HG03280 (cell line): ENCODE data around the gene PLXNC1.

Experiments used
- ATAC-seq: cut with Tn5 transposase; IDR thresholded peaks from one replicate; pipeline ENCODE4 v1.9.1; 2021; ENCODE audit warnings: mild to moderate bottlenecking, moderate library complexity; ENCODE audit not compliant: unreplicated experiment

PLXNC1 gene

GRCh38 chr12:94329366-94329765 is 181.0 kb downstream of the PLXNC1 start:
- ATAC-seq = no peak

DNA sequence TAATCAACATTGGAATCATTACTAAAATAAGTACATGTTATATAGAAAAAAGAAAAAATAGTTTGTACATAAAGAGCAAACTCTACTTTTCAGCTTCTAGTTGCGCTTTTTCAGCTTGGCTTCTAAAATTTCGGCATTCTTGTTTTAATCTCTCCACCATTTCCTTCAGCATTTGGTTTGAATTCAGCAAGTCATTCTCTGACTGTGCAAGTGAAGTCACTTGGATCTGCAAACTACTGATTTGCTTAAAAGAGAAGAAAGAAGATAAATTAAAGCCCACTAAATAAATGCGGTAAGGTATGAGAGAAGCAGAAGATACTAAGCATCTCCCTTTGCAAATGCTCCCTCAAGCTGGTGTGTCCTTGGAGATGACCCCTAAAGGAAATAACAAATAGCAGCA is 185.0 kb downstream of the PLXNC1 start:
- ATAC-seq = no peak

DNA sequence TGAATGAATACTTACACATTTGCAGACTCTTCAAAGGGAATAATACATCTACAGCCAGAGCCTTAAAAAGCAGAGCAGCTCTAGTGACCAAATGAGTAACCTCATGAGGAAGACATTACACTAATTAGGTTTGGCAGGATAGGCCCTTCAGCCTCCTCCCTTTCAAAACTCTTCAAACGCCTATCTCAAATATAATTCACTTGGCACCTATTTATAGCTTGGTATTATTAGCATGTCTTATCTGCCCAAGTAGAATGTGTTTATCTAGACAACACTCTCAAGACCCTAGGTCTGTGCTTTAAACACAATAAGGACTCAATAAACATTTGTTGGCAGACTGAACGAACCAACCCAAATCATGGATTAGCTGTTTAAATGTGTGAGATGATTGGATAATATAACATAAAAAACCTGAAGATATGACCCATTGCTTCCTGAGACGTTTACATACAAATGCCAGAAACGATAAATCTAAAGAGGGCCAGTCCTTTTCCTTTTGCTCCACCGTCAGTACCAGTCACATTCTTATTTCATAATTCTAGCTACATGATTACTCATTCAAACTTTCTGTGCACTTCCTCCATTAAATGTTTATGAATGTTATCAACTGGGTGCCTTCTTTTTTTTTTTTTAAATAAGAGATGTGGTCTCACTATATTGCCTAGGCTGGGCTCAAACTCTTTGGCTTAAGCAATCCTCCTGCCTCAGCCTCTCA is 188.0 kb downstream of the PLXNC1 start:
- no peak for ATAC-seq

GRCh38 chr12:94338006-94338794 is 189.8 kb downstream of the PLXNC1 start:
- no peak for ATAC-seq

GRCh38 chr12:94340573-94340972 is 192.2 kb downstream of the PLXNC1 start:
- ATAC-seq = no peak

DNA sequence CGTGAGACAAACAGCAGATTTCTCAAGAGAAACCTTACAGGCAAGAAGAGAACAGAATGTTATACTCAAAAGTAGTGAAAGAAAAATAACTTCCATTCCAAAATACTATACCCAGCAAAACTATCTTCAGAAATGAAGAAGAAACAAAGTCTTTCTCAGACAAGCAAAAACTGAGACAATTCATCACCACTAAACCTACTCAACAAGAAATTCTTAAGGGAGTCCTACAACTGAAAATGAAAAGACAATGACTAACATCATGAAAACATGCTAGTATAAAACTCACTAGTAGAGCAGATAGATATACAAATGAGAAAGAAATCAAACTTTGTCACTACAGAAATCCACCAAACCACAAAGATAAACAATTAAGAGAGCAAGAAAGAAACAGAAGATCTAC is 204.8 kb downstream of the PLXNC1 start:
- no peak for ATAC-seq
